PC-9 (cell line): ENCODE measurements around the gene TMPRSS5. TPM values are rescaled to one million over a fixed set of nuclear protein-coding genes. Genes with fewer than 3 reads are reported as not detected.

Experiments
- BruUV-seq: library from RNA; stranded (reverse); fragments of 400-500 nt; replicated peaks from 2 replicates; lab custom pipeline; 2021; lab: Mats Ljungman, UMichigan
- CTCF ChIA-PET: fragments of 300-600 bp; sonication (Branson Sonifier 250); formaldehyde crosslinking; loops from one replicate; lab custom pipeline; 2022; ENCODE audit warnings: antibody characterized with exemption; lab: Charles Lee
- POLR2A ChIA-PET: fragments of 300-600 bp; sonication (Branson Sonifier 250); formaldehyde crosslinking; loops from one replicate; lab custom pipeline; 2022; ENCODE audit warnings: antibody characterized with exemption; ENCODE audit not compliant: unreplicated experiment; lab: Charles Lee
- DNase-seq, 2 experiments: peaks; one replicate each; pipeline versions ENCODE4 v3.0.0 to v3.0.0-alpha.2; 2015 to 2022; ENCODE audit warnings: mixed read lengths in 1 of 2
- H2AFZ ChIP-seq: fragments of 200-600 bp; sonication (generic); 2 replicates; pipeline ENCODE4 v1.8.1; 2017; ENCODE audit warnings: antibody characterized with exemption
- H3F3A ChIP-seq: fragments of 200-600 bp; sonication (generic); 2 replicates; pipeline ENCODE4 v1.8.1; 2017; ENCODE audit warnings: antibody characterized with exemption, mild to moderate bottlenecking, low read depth; ENCODE audit not compliant: insufficient read depth
- H3K27ac ChIP-seq: fragments of 200-600 bp; sonication (generic); 2 replicates; pipeline ENCODE4 v1.6.1; 2016; ENCODE audit warnings: mixed run types
- H3K27me3 ChIP-seq: fragments of 200-600 bp; sonication (generic); 2 replicates; pipeline ENCODE4 v1.6.1; 2016; ENCODE audit warnings: low read depth, mixed run types; ENCODE audit not compliant: insufficient read depth
- H3K36me3 ChIP-seq: fragments of 200-600 bp; sonication (generic); 2 replicates; pipeline ENCODE4 v1.6.1; 2016; ENCODE audit warnings: low read depth, mixed run types
- H3K4me1 ChIP-seq: fragments of 200-600 bp; sonication (generic); replicated peaks from 2 replicates; pipeline ENCODE4 v1.6.1; 2016; ENCODE audit warnings: mixed run types; ENCODE audit not compliant: insufficient read depth
- H3K4me2 ChIP-seq: fragments of 200-600 bp; sonication (generic); 2 replicates; pipeline ENCODE4 v1.6.1; 2017; ENCODE audit warnings: mixed run types
- H3K4me3 ChIP-seq: fragments of 200-600 bp; sonication (generic); 2 replicates; pipeline ENCODE4 v1.6.1; 2016; ENCODE audit warnings: mixed run types
- H3K79me2 ChIP-seq: fragments of 200-600 bp; sonication (generic); 2 replicates; pipeline ENCODE4 v1.6.1; 2017; ENCODE audit warnings: low read depth, mixed run types
- H3K9me2 ChIP-seq: fragments of 200-600 bp; sonication (generic); 2 replicates; pipeline ENCODE4 v1.8.1; 2017; ENCODE audit warnings: mild to moderate bottlenecking; ENCODE audit not compliant: insufficient read depth
- H3K9me3 ChIP-seq: fragments of 200-600 bp; sonication (generic); 2 replicates; pipeline ENCODE4 v1.8.1; 2016; ENCODE audit warnings: low read depth; ENCODE audit not compliant: insufficient read depth
- H4K20me1 ChIP-seq: fragments of 200-600 bp; sonication (generic); 2 replicates; pipeline ENCODE4 v1.8.1; 2017; ENCODE audit not compliant: insufficient read depth
- CTCF ChIP-seq: fragments of 200-600 bp; sonication (generic); conservative IDR thresholded peaks from 2 replicates; pipeline ENCODE4 v1.6.1; 2017; ENCODE audit warnings: mixed run types, antibody characterized with exemption, mild to moderate bottlenecking, moderate library complexity
- EZH2 ChIP-seq: fragments of 200-600 bp; sonication (generic); IDR thresholded peaks from 2 replicates; pipeline ENCODE4 v1.8.0; 2017; ENCODE audit warnings: antibody characterized with exemption, low read depth
- intact Hi-C: fragments of 100-400 bp; cut with micrococcal nuclease; formaldehyde crosslinking; loops from one replicate; pipeline ENCODE4 v1.10.0; 2022; ENCODE audit not compliant: unreplicated experiment
- total RNA-seq: library from RNA; stranded (reverse); gene quantifications from 2 replicates; pipeline ENCODE4 v1.2.3, GENCODE V29; 2021

Gene TMPRSS5
- total RNA-seq, 1 experiment from 2014 or later: 0.83 TPM

GRCh38 chr11:113681711-113682413 is 24.2 kb downstream of the TMPRSS5 start:
- no peak for TF ChIP-seq CTCF
- TF ChIP-seq EZH2: no peak
- Histone ChIP-seq H3K9me2 (no peaks in the 10 kb centered on the region), H3F3A (no peaks in the 10 kb centered on the region), H3K4me3 (no peak overlapping the region), H4K20me1 (no peaks in the 10 kb centered on the region), H2AFZ (no peak overlapping the region), H3K79me2 (no peaks in the 10 kb centered on the region), H3K36me3 (no peaks in the 10 kb centered on the region), H3K27ac (no peak overlapping the region), H3K27me3 (peaks cover 69% of the 10 kb centered on the region), H3K9me3 (no peaks in the 10 kb centered on the region), H3K4me1 (no peaks in the 10 kb centered on the region), H3K4me2 (no peak overlapping the region)
- no TSS peak for BruUV-seq
- ChIA-PET POLR2A (no interaction called here), CTCF (no interaction called here)
- DNase-seq: peak in 1 of 2 experiments; percentile 15
- intact Hi-C loops: no loop called here

- no peaks in the 10 kb centered on the region for H4K20me1 ChIP-seq
- no peaks in the 10 kb centered on the region for H3F3A ChIP-seq
- no peaks in the 10 kb centered on the region for H3K9me3 ChIP-seq
- no TSS peak for BruUV-seq
- no peaks in the 10 kb centered on the region for H3K4me1 ChIP-seq
- no peaks in the 10 kb centered on the region for H3K79me2 ChIP-seq
- no peak for TF ChIP-seq CTCF
- TF ChIP-seq EZH2: no peak
- no peak for DNase-seq
- no peaks in the 10 kb centered on the region for H3K9me2 ChIP-seq
- ChIA-PET POLR2A (no interaction called here), CTCF (no interaction called here)
- H3K36me3 ChIP-seq: no peaks in the 10 kb centered on the region
- no peak overlapping the region for H3K27ac ChIP-seq
- intact Hi-C loops: no loop called here
- no peak overlapping the region for H3K4me3 ChIP-seq
- peaks cover 74% of the 10 kb centered on the region for H3K27me3 ChIP-seq
- no peak overlapping the region for H3K4me2 ChIP-seq
- no peak overlapping the region for H2AFZ ChIP-seq
These were observed 24.8 kb downstream of the TMPRSS5 start for GRCh38 chr11:113681282-113681681.

GRCh38 chr11:113677685-113678084 is 28.4 kb downstream of the TMPRSS5 start:
- Histone ChIP-seq H3F3A (no peaks in the 10 kb centered on the region), H3K9me3 (no peaks in the 10 kb centered on the region), H3K79me2 (no peaks in the 10 kb centered on the region), H3K4me3 (no peak overlapping the region), H3K9me2 (no peaks in the 10 kb centered on the region), H3K4me1 (no peaks in the 10 kb centered on the region), H3K36me3 (no peaks in the 10 kb centered on the region), H2AFZ (no peak overlapping the region), H3K4me2 (no peak overlapping the region), H3K27me3 (peaks cover 73% of the 10 kb centered on the region), H4K20me1 (0 out of 2 replicates have a peak, but pooled peaks cover 4% of the 10 kb centered on the region), H3K27ac (no peak overlapping the region)
- TF ChIP-seq CTCF (no peak), EZH2 (no peak)
- ChIA-PET CTCF (no interaction called here), POLR2A (no interaction called here)
- DNase-seq: no peak
- intact Hi-C loops: no loop called here
- no TSS peak for BruUV-seq
